Measurements from ENCODE around the gene CFAP70.

CFAP70 gene

DNA sequence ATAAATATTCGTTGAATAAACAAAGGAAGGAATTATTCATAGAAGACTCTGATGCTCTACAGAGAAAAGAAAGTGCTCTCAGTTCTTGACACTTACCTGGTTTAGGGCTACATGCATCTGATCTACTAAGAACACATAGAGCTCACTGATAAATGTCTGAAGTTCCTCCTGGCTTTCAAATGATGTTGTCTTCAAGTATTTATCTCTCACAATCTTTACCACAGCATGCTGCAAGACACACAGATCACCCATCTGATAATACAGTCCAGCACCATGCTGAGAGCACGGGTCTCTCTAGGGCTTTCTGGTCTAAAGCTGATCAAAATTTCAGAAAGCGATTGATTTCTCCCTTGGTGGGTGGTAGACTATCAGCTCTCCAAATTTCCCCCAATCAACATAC lies 61.7 kb downstream of the CFAP70 start:
- TF ChIP-seq, protein P1, sequence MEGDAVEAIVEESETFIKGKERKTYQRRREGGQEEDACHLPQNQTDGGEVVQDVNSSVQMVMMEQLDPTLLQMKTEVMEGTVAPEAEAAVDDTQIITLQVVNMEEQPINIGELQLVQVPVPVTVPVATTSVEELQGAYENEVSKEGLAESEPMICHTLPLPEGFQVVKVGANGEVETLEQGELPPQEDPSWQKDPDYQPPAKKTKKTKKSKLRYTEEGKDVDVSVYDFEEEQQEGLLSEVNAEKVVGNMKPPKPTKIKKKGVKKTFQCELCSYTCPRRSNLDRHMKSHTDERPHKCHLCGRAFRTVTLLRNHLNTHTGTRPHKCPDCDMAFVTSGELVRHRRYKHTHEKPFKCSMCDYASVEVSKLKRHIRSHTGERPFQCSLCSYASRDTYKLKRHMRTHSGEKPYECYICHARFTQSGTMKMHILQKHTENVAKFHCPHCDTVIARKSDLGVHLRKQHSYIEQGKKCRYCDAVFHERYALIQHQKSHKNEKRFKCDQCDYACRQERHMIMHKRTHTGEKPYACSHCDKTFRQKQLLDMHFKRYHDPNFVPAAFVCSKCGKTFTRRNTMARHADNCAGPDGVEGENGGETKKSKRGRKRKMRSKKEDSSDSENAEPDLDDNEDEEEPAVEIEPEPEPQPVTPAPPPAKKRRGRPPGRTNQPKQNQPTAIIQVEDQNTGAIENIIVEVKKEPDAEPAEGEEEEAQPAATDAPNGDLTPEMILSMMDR (IDR thresholded peaks at IDR 0.05): no peak

DNA sequence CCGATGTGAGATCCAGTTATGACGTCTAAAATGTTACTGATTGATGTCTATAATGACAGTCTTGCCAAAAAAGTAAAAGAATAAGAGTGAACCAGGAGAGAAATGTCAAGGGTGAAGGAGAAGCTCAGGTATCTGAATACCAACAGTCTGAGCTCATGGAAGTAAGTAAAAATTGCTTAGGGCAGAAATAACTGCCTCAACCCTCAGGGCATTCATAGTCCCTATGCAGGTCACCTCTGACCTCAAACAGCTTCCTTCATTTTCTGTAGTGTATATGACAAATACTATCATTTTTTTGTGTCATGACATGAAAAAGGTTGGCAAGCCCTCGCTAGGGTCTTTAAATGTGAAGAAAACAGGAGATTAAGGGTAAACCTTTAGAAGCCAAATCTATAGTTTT lies 65.2 kb downstream of the CFAP70 start:
- TF ChIP-seq, protein P1 (IDR thresholded peaks at IDR 0.05): no peak

DNA sequence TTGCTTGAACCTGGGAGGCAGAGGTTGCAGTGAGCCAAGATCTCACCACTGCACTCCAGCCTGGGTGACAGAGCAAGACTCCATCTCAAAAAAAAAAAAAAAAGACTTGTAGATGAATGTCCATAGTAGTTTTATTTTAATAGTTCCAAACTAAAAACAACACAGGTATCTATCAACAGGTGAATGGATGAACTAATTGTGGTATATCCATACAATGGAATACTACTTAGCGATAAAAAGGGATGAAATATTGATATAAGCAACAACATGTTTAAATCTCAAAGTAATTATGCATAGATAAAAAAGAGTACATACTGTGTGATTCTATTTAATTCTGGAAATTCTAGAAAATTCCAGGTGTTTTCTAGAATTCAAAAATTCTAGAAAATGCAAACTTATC lies 68.7 kb downstream of the CFAP70 start:
- TF ChIP-seq, protein P1 (IDR thresholded peaks at IDR 0.05): no peak

DNA sequence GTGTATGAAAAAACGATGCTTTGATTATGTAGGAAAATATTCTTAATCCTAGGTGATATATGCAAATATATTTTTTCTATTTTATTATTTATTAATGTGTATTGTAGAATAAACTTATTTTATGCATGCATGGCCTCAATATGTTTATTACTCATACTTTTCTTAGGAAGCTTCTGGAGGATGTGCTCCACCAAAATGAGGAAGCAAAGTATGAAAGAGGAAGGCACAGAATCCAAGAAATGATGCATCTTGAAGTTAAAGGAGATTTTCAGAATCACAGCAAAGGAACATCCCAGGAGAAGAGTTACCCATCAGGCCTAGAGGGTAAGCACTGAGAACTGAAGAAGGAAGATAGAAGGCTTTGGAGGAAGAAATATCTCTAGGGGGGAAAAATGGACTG lies 71.2 kb downstream of the CFAP70 start:
- TF ChIP-seq, protein P1 (IDR thresholded peaks at IDR 0.05): no peak

DNA sequence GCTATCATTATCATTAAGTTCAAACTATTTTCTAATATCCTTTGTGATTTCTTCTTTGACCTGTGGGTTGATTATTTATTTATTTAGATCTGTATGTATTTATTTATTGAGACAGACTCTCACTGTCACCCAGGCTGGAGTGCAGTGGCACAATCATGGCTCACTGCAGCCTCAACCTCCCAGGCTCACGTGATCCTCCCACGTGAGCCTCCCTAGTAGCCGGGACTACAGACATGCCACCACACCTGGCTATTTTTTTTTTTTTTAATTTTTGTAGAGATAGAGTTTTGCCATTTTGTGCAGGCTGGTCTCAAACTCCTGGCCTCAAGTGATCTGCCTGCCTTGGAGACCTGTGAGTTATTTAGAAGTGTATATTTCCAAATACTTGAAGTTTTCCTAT lies 77.6 kb downstream of the CFAP70 start:
- TF ChIP-seq, protein P1 (IDR thresholded peaks at IDR 0.05): no peak

DNA sequence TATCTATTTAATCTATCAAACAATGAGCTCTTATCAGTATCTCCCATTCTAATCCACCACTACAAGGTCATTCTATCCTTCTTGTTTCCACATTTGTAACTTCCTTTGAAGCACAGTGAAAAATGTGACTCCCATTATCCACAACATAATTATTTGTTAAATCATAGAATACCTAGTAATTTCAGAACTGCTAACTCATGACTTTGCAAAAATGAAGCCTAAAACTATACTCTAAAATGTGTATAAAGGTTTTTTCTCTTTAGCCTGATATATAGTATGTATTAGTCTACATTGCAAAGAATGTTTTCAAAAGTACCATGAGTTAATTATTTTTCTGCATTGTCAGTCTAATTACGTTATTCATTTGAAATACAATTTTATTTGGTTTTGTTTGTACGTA lies 94.2 kb downstream of the CFAP70 start:
- TF ChIP-seq, protein P1 (IDR thresholded peaks at IDR 0.05): no peak

DNA sequence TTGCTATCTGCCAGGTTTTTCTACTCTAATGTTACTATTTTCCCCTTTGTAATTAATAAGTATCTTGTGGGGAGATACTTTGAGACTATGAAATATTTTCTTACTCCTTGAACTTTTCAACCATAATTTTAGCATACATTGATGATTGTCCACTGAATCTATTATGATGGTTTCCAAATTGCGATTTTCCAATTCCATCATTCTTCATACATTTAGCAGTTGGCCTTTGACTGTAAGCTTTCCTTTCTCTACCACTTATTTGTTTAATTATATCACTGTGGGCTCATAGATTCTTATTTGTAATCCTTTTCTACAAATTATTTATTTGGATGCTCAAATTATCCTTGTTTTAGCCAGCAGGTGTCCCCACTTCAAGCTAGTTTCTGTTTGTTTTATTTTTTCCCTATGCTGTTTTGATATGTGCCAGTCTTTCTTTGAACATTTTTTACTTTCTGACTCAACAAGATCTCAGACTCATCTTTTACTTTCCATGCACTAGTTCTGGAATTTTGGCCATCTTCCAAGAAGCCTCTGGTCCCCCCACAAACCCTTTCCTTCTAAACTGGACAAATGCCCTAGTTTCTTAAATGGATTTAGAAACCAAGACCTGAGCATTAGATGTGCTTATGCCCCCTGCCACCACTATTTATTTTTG lies 94.8 kb downstream of the CFAP70 start:
- TF ChIP-seq, protein P1 (IDR thresholded peaks at IDR 0.05): peak; percentile 73

Data from LNCAP (cell line).